ENCODE data around the gene STRA8.

GRCh38 chr7:135291809-135292253 lies 58.2 kb downstream of the STRA8 start:
- no peak for TF ChIP-seq POLR2A (IDR thresholded peaks at IDR 0.05; ENCODE audit: extremely low read depth, insufficient read length)
- TF ChIP-seq, protein P1, sequence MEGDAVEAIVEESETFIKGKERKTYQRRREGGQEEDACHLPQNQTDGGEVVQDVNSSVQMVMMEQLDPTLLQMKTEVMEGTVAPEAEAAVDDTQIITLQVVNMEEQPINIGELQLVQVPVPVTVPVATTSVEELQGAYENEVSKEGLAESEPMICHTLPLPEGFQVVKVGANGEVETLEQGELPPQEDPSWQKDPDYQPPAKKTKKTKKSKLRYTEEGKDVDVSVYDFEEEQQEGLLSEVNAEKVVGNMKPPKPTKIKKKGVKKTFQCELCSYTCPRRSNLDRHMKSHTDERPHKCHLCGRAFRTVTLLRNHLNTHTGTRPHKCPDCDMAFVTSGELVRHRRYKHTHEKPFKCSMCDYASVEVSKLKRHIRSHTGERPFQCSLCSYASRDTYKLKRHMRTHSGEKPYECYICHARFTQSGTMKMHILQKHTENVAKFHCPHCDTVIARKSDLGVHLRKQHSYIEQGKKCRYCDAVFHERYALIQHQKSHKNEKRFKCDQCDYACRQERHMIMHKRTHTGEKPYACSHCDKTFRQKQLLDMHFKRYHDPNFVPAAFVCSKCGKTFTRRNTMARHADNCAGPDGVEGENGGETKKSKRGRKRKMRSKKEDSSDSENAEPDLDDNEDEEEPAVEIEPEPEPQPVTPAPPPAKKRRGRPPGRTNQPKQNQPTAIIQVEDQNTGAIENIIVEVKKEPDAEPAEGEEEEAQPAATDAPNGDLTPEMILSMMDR (IDR thresholded peaks at IDR 0.05; ENCODE audit: low read depth, low read length), result no peak
